Measurements from ENCODE around the gene MLPH. TPM values are rescaled to one million over a fixed set of nuclear protein-coding genes. Genes with fewer than 3 reads are reported as not detected.

MLPH gene
- total RNA-seq, 2 donors from 2014 or later: not detected

Other genes with a start within 250 kb of the MLPH start
- 1 to 10 TPM; 1.9 to 2.6 TPM for gene COL6A3, start 73.1 kb upstream of the MLPH start, total RNA-seq
- gene PRLH, start 79.3 kb downstream of the MLPH start, total RNA-seq: not detected
- not detected for gene RAB17, start 103.5 kb downstream of the MLPH start, total RNA-seq
- gene LRRFIP1, start 140.3 kb downstream of the MLPH start, total RNA-seq: 100 to 1,000 TPM; 175 to 225 TPM